Measurements from ENCODE around the gene NAALADL2.

NAALADL2 gene

GRCh38 chr3:175075269-175075668, 216.1 kb downstream of the NAALADL2 start:
- TF ChIP-seq ZBTB7A (IDR thresholded peaks at IDR 0.05; ENCODE audit: low read depth) (no peak), YY1 (IDR thresholded peaks at IDR 0.05; ENCODE audit: low read depth) (no peak), NFIC (IDR thresholded peaks at IDR 0.05) (no peak), EGR1 (IDR thresholded peaks at IDR 0.05) (no peak), TEAD4 (IDR thresholded peaks at IDR 0.05) (no peak), RAD21 (IDR thresholded peaks at IDR 0.05; ENCODE audit: low read depth) (no peak)

GRCh38 chr3:175077216-175077615, 218.1 kb downstream of the NAALADL2 start:
- TF ChIP-seq NFIC (IDR thresholded peaks at IDR 0.05) = no peak
- no peak for TF ChIP-seq TCF12 (IDR thresholded peaks at IDR 0.05; ENCODE audit: low read depth)
- no peak for TF ChIP-seq TAF1 (IDR thresholded peaks at IDR 0.05; ENCODE audit: low read depth)
- TF ChIP-seq, protein P1, sequence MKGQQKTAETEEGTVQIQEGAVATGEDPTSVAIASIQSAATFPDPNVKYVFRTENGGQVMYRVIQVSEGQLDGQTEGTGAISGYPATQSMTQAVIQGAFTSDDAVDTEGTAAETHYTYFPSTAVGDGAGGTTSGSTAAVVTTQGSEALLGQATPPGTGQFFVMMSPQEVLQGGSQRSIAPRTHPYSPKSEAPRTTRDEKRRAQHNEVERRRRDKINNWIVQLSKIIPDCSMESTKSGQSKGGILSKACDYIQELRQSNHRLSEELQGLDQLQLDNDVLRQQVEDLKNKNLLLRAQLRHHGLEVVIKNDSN (IDR thresholded peaks at IDR 0.05) = no peak
- no peak for TF ChIP-seq FOXM1 (IDR thresholded peaks at IDR 0.05; ENCODE audit: borderline replicate concordance, low read depth)
- TF ChIP-seq RAD21 (IDR thresholded peaks at IDR 0.05; ENCODE audit: low read depth) = no peak
- TF ChIP-seq YY1 (IDR thresholded peaks at IDR 0.05; ENCODE audit: low read depth) = no peak
- no peak for TF ChIP-seq CREB1 (IDR thresholded peaks at IDR 0.05; ENCODE audit: low read depth)
- TF ChIP-seq, protein P2, sequence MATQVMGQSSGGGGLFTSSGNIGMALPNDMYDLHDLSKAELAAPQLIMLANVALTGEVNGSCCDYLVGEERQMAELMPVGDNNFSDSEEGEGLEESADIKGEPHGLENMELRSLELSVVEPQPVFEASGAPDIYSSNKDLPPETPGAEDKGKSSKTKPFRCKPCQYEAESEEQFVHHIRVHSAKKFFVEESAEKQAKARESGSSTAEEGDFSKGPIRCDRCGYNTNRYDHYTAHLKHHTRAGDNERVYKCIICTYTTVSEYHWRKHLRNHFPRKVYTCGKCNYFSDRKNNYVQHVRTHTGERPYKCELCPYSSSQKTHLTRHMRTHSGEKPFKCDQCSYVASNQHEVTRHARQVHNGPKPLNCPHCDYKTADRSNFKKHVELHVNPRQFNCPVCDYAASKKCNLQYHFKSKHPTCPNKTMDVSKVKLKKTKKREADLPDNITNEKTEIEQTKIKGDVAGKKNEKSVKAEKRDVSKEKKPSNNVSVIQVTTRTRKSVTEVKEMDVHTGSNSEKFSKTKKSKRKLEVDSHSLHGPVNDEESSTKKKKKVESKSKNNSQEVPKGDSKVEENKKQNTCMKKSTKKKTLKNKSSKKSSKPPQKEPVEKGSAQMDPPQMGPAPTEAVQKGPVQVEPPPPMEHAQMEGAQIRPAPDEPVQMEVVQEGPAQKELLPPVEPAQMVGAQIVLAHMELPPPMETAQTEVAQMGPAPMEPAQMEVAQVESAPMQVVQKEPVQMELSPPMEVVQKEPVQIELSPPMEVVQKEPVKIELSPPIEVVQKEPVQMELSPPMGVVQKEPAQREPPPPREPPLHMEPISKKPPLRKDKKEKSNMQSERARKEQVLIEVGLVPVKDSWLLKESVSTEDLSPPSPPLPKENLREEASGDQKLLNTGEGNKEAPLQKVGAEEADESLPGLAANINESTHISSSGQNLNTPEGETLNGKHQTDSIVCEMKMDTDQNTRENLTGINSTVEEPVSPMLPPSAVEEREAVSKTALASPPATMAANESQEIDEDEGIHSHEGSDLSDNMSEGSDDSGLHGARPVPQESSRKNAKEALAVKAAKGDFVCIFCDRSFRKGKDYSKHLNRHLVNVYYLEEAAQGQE (IDR thresholded peaks at IDR 0.05; ENCODE audit: low read depth) = no peak
- no peak for TF ChIP-seq EGR1 (IDR thresholded peaks at IDR 0.05)
- no peak for TF ChIP-seq CEBPB (IDR thresholded peaks at IDR 0.05)
- TF ChIP-seq, protein P3, sequence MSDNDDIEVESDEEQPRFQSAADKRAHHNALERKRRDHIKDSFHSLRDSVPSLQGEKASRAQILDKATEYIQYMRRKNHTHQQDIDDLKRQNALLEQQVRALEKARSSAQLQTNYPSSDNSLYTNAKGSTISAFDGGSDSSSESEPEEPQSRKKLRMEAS (IDR thresholded peaks at IDR 0.05) = no peak

GRCh38 chr3:175082631-175083030, 223.5 kb downstream of the NAALADL2 start:
- TF ChIP-seq, protein P1 (IDR thresholded peaks at IDR 0.05) = no peak
- no peak for TF ChIP-seq RAD21 (IDR thresholded peaks at IDR 0.05; ENCODE audit: low read depth)
- TF ChIP-seq TCF12 (IDR thresholded peaks at IDR 0.05; ENCODE audit: low read depth) = no peak
- TF ChIP-seq FOXM1 (IDR thresholded peaks at IDR 0.05; ENCODE audit: borderline replicate concordance, low read depth) = no peak
- no peak for TF ChIP-seq EGR1 (IDR thresholded peaks at IDR 0.05)
- TF ChIP-seq, protein P2 (IDR thresholded peaks at IDR 0.05; ENCODE audit: low read depth) = no peak
- TF ChIP-seq TEAD4 (IDR thresholded peaks at IDR 0.05) = no peak
- TF ChIP-seq, protein P3 (IDR thresholded peaks at IDR 0.05) = no peak
- TF ChIP-seq ZBTB7A (IDR thresholded peaks at IDR 0.05; ENCODE audit: low read depth) = no peak
- TF ChIP-seq CEBPB (IDR thresholded peaks at IDR 0.05) = no peak
- TF ChIP-seq CREB1 (IDR thresholded peaks at IDR 0.05; ENCODE audit: low read depth) = no peak
- no peak for TF ChIP-seq NFIC (IDR thresholded peaks at IDR 0.05)
- no peak for TF ChIP-seq EP300 (IDR thresholded peaks at IDR 0.05; ENCODE audit: borderline replicate concordance)
- no peak for TF ChIP-seq TAF1 (IDR thresholded peaks at IDR 0.05; ENCODE audit: low read depth)
- no peak for TF ChIP-seq YY1 (IDR thresholded peaks at IDR 0.05; ENCODE audit: low read depth)

GRCh38 chr3:175088766-175089380, 229.7 kb downstream of the NAALADL2 start:
- no peak for TF ChIP-seq EGR1 (IDR thresholded peaks at IDR 0.05)
- TF ChIP-seq TAF1 (IDR thresholded peaks at IDR 0.05; ENCODE audit: low read depth) = no peak
- TF ChIP-seq, protein P2 (IDR thresholded peaks at IDR 0.05; ENCODE audit: low read depth) = no peak
- no peak for TF ChIP-seq RAD21 (IDR thresholded peaks at IDR 0.05; ENCODE audit: low read depth)
- TF ChIP-seq TCF12 (IDR thresholded peaks at IDR 0.05; ENCODE audit: low read depth) = no peak
- TF ChIP-seq, protein P3 (IDR thresholded peaks at IDR 0.05) = no peak
- no peak for TF ChIP-seq FOXM1 (IDR thresholded peaks at IDR 0.05; ENCODE audit: borderline replicate concordance, low read depth)
- TF ChIP-seq, protein P1 (IDR thresholded peaks at IDR 0.05) = no peak
- no peak for TF ChIP-seq NFIC (IDR thresholded peaks at IDR 0.05)
- TF ChIP-seq CEBPB (IDR thresholded peaks at IDR 0.05) = no peak
- no peak for TF ChIP-seq ZBTB7A (IDR thresholded peaks at IDR 0.05; ENCODE audit: low read depth)
- no peak for TF ChIP-seq YY1 (IDR thresholded peaks at IDR 0.05; ENCODE audit: low read depth)
- no peak for TF ChIP-seq EP300 (IDR thresholded peaks at IDR 0.05; ENCODE audit: borderline replicate concordance)
- TF ChIP-seq CREB1 (IDR thresholded peaks at IDR 0.05; ENCODE audit: low read depth) = no peak
- no peak for TF ChIP-seq TEAD4 (IDR thresholded peaks at IDR 0.05)
